HG02970 (cell line): Measurements from ENCODE around the gene BBS7.

Experiments used
- ATAC-seq: cut with Tn5 transposase; IDR thresholded peaks from one replicate; pipeline ENCODE4 v1.9.1; 2021; ENCODE audit warnings: mild to moderate bottlenecking, moderate library complexity, moderate number of reproducible peaks; ENCODE audit not compliant: unreplicated experiment, low FRiP score

BBS7 gene

GRCh38 chr4:121796283-121796682, 74.0 kb downstream of the BBS7 start:
- ATAC-seq, result no peak

- no peak for ATAC-seq
Measured at GRCh38 chr4:121794505-121795188, 75.6 kb downstream of the BBS7 start.

- ATAC-seq, result no peak
Measured at GRCh38 chr4:121792966-121793365, 77.3 kb downstream of the BBS7 start.

- ATAC-seq, result no peak
Measured at GRCh38 chr4:121791481-121791880, 78.8 kb downstream of the BBS7 start.

GRCh38 chr4:121790976-121791375, 79.3 kb downstream of the BBS7 start:
- ATAC-seq, result no peak

GRCh38 chr4:121789960-121790829, 80.1 kb downstream of the BBS7 start:
- no peak for ATAC-seq

- ATAC-seq, result no peak
Measured at GRCh38 chr4:121789455-121789854, 80.8 kb downstream of the BBS7 start.

- ATAC-seq, result no peak
Measured at GRCh38 chr4:121788896-121789295, 81.4 kb downstream of the BBS7 start.

GRCh38 chr4:121786221-121786620, 84.1 kb downstream of the BBS7 start:
- ATAC-seq, result no peak

- no peak for ATAC-seq
Measured at GRCh38 chr4:121785479-121785878, 84.8 kb downstream of the BBS7 start.

- no peak for ATAC-seq
Measured at GRCh38 chr4:121784975-121785374, 85.3 kb downstream of the BBS7 start.

GRCh38 chr4:121784401-121784800, 85.9 kb downstream of the BBS7 start:
- no peak for ATAC-seq

- no peak for ATAC-seq
Measured at GRCh38 chr4:121783210-121783609, 87.1 kb downstream of the BBS7 start.

- ATAC-seq, result no peak
Measured at GRCh38 chr4:121778991-121779628, 91.2 kb downstream of the BBS7 start.

- no peak for ATAC-seq
Measured at GRCh38 chr4:121777625-121778024, 92.6 kb downstream of the BBS7 start.

GRCh38 chr4:121776610-121777401, 93.5 kb downstream of the BBS7 start:
- no peak for ATAC-seq
